Skeletal muscle satellite cell (primary cell): ENCODE measurements around the gene MUC2.

Experiments
- H3K27me3 ChIP-seq: 2 replicates; pipeline ENCODE4 v1.7.0; 2013; ENCODE audit warnings: low read length; ENCODE audit not compliant: control insufficient read depth, insufficient read depth
- H3K36me3 ChIP-seq: 2 replicates; pipeline ENCODE4 v1.7.0; 2013; ENCODE audit warnings: mild to moderate bottlenecking, control low read depth, low read length; ENCODE audit not compliant: insufficient read depth
- H3K4me1 ChIP-seq: 2 replicates; pipeline ENCODE4 v1.7.0; 2013; ENCODE audit warnings: low read length; ENCODE audit not compliant: control insufficient read depth, insufficient read depth
- H3K4me2 ChIP-seq: 2 replicates; pipeline ENCODE4 v1.7.0; 2013; ENCODE audit warnings: mild to moderate bottlenecking, low read length
- H3K4me3 ChIP-seq: 2 replicates; pipeline ENCODE4 v1.7.0; 2013; ENCODE audit warnings: low read length
- H3K9ac ChIP-seq: 2 replicates; pipeline ENCODE4 v1.7.0; 2013; ENCODE audit warnings: mild to moderate bottlenecking, low read depth, low read length, moderate library complexity
- H3K9me3 ChIP-seq: replicated peaks from 2 replicates; pipeline ENCODE4 v1.7.0; 2013; ENCODE audit warnings: mild to moderate bottlenecking, control low read depth, low read length

The MUC2 gene

GRCh38 chr11:1070594-1071462, 3.8 kb upstream of the MUC2 start:
- H3K4me1 ChIP-seq: peaks cover 22% of the 10 kb centered on the region
- no peak overlapping the region for H3K4me2 ChIP-seq
- no peak overlapping the region for H3K4me3 ChIP-seq
- no peak overlapping the region for H3K9ac ChIP-seq
- no peaks in the 10 kb centered on the region for H3K9me3 ChIP-seq
- H3K36me3 ChIP-seq: no peaks in the 10 kb centered on the region
- H3K27me3 ChIP-seq: peaks cover 5% of the 10 kb centered on the region

GRCh38 chr11:1071571-1072115, 3.0 kb upstream of the MUC2 start:
- Histone ChIP-seq H3K4me1 (peaks cover 22% of the 10 kb centered on the region), H3K4me3 (no peak overlapping the region), H3K4me2 (no peak overlapping the region), H3K9me3 (no peaks in the 10 kb centered on the region), H3K9ac (no peak overlapping the region), H3K36me3 (no peaks in the 10 kb centered on the region), H3K27me3 (peaks cover 5% of the 10 kb centered on the region)

- H3K9me3 ChIP-seq: no peaks in the 10 kb centered on the region
- H3K4me2 ChIP-seq: no peak overlapping the region
- H3K4me1 ChIP-seq: peaks cover 22% of the 10 kb centered on the region
- no peak overlapping the region for H3K9ac ChIP-seq
- H3K4me3 ChIP-seq: no peak overlapping the region
- H3K27me3 ChIP-seq: peaks cover 5% of the 10 kb centered on the region
- H3K36me3 ChIP-seq: no peaks in the 10 kb centered on the region
Measured at GRCh38 chr11:1072116-1072820, 2.4 kb upstream of the MUC2 start.

- Histone ChIP-seq H3K36me3 (no peaks in the 10 kb centered on the region), H3K4me2 (no peak overlapping the region), H3K4me3 (no peak overlapping the region), H3K9me3 (no peaks in the 10 kb centered on the region), H3K27me3 (peaks cover 3% of the 10 kb centered on the region), H3K9ac (peak overlapping the region; percentile 39), H3K4me1 (peaks cover 22% of the 10 kb centered on the region)
Measured at GRCh38 chr11:1072821-1073231, 1.8 kb upstream of the MUC2 start.

- H3K9ac ChIP-seq: peak overlapping the region; percentile 39
Measured at GRCh38 chr11:1073261-1073724, 1.4 kb upstream of the MUC2 start.

GRCh38 chr11:1073851-1074243, 827 bp upstream of the MUC2 start:
- Histone ChIP-seq H3K4me3 (no peak overlapping the region), H3K9ac (peak overlapping the region; percentile 39), H3K36me3 (no peaks in the 10 kb centered on the region), H3K9me3 (no peaks in the 10 kb centered on the region), H3K4me1 (peaks cover 22% of the 10 kb centered on the region), H3K27me3 (no peaks in the 10 kb centered on the region), H3K4me2 (no peak overlapping the region)

More at GRCh38 chr11:1073261-1073724, 1.4 kb upstream of the MUC2 start:
- Histone ChIP-seq H3K27me3 (no peaks in the 10 kb centered on the region), H3K4me2 (peak overlapping the region; percentile 10), H3K4me3 (no peak overlapping the region), H3K9me3 (no peaks in the 10 kb centered on the region), H3K4me1 (peaks cover 22% of the 10 kb centered on the region), H3K36me3 (no peaks in the 10 kb centered on the region)

- Histone ChIP-seq H3K4me2 (no peak overlapping the region), H3K9me3 (no peaks in the 10 kb centered on the region), H3K27me3 (no peaks in the 10 kb centered on the region), H3K36me3 (no peaks in the 10 kb centered on the region), H3K9ac (no peak overlapping the region), H3K4me1 (peaks cover 22% of the 10 kb centered on the region), H3K4me3 (no peak overlapping the region)
Measured at GRCh38 chr11:1075341-1075911, 752 bp downstream of the MUC2 start.

- Histone ChIP-seq H3K27me3 (no peaks in the 10 kb centered on the region), H3K4me1 (peaks cover 22% of the 10 kb centered on the region), H3K36me3 (no peaks in the 10 kb centered on the region), H3K9me3 (no peaks in the 10 kb centered on the region), H3K4me3 (no peak overlapping the region), H3K4me2 (no peak overlapping the region), H3K9ac (no peak overlapping the region)
Measured at GRCh38 chr11:1076061-1076665, 1.5 kb downstream of the MUC2 start.

- peaks cover 21% of the 10 kb centered on the region for H3K4me1 ChIP-seq
- H3K27me3 ChIP-seq: no peaks in the 10 kb centered on the region
- no peaks in the 10 kb centered on the region for H3K9me3 ChIP-seq
- no peak overlapping the region for H3K4me3 ChIP-seq
- H3K36me3 ChIP-seq: no peaks in the 10 kb centered on the region
- no peak overlapping the region for H3K4me2 ChIP-seq
- no peak overlapping the region for H3K9ac ChIP-seq
Measured at GRCh38 chr11:1077033-1077416, 2.4 kb downstream of the MUC2 start.

GRCh38 chr11:1077417-1078119, 2.9 kb downstream of the MUC2 start:
- Histone ChIP-seq H3K27me3 (no peaks in the 10 kb centered on the region), H3K9ac (no peak overlapping the region), H3K4me1 (peaks cover 15% of the 10 kb centered on the region), H3K4me3 (no peak overlapping the region), H3K36me3 (no peaks in the 10 kb centered on the region), H3K9me3 (no peaks in the 10 kb centered on the region), H3K4me2 (no peak overlapping the region)
